A549 (cell line): ENCODE measurements around the gene UFC1.

Source experiments
- BHLHE40 ChIP-seq: IDR thresholded peaks from 2 replicates; pipeline ENCODE4 v1.6.1; 2012; ENCODE audit warnings: low read depth, low read length, inconsistent platforms
- CEBPB ChIP-seq, 2 experiments: fragments of >200 bp in 1 of 2; sonication (Bioruptor Twin) in 1 of 2; formaldehyde crosslinking in 1 of 2; IDR thresholded peaks; 2 replicates each; pipeline ENCODE4 v1.6.1; 2012 to 2016
- CHD2 ChIP-seq: fragments of 150-350 bp; IDR thresholded peaks from 2 replicates; pipeline ENCODE4 v1.6.1; 2014; ENCODE audit warnings: low read length; ENCODE audit not compliant: partially characterized antibody
- CHD4 ChIP-seq: fragments of 200-600 bp; sonication (generic); IDR thresholded peaks from 2 replicates; pipeline ENCODE4 v1.6.1; 2016; ENCODE audit warnings: antibody characterized with exemption, mild to moderate bottlenecking, borderline replicate concordance
- HOXB13 ChIP-seq: fragments of 250-450 bp; sonication (Bioruptor Pico); IDR thresholded peaks from 2 replicates; pipeline ENCODE4 v1.5.0; 2020; ENCODE audit warnings: low read depth, mild to moderate bottlenecking, moderate library complexity
- NR3C1 ChIP-seq: fragments of >200 bp; sonication (Bioruptor Twin); formaldehyde crosslinking; IDR thresholded peaks from 3 replicates; pipeline ENCODE4 v1.6.1; 2017
- POLR2A ChIP-seq: IDR thresholded peaks from 2 replicates; pipeline ENCODE4 v1.6.1; 2012; ENCODE audit warnings: mild to moderate bottlenecking, low read length
- POLR2AphosphoS2 ChIP-seq: conservative IDR thresholded peaks from 2 replicates; pipeline ENCODE4 v1.6.1; 2012; ENCODE audit warnings: low read length, improper control_type of control experiment, inconsistent platforms
- RCOR1 ChIP-seq: fragments of 150-350 bp; IDR thresholded peaks from 2 replicates; pipeline ENCODE4 v1.6.1; 2014; ENCODE audit warnings: antibody characterized with exemption, low read length, low read depth
- TF ChIP-seq, protein P1 (sequence below): fragments of >200 bp; sonication (Bioruptor Twin); formaldehyde crosslinking; IDR thresholded peaks from 3 replicates; pipeline ENCODE4 v1.5.1; 2016
- TF ChIP-seq, protein P2 (sequence below): fragments of 150-350 bp; IDR thresholded peaks from 2 replicates; pipeline ENCODE4 v1.6.1; 2014; ENCODE audit warnings: low read depth, mild to moderate bottlenecking, low read length
- TF ChIP-seq, protein P3 (sequence below): fragments of 450-650 bp; IDR thresholded peaks from 2 replicates; pipeline ENCODE4 v1.6.1; 2014; ENCODE audit warnings: antibody characterized with exemption
- TF ChIP-seq, protein P4 (sequence below): IDR thresholded peaks from 2 replicates; pipeline ENCODE4 v1.6.1; 2012

DNA sequence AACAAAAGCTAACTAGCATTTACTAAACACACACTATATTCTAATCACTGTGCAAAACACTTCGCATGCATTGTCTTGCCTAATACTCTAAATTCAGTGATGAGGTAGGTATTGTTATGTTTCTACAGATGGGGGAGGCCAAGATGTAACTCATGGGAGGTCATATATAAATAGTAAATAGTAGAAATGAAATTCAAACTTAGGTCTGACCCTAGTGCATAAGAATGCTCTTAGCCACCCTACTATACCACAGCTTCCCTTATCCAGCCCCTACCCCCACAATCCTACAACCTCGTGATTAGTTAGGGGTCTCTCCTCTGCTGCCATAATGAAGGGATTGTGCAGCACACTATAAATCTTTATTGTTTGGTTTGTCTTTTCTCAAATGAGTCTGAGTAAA lies 39.2 kb upstream of the UFC1 start:
- TF ChIP-seq, protein P1, sequence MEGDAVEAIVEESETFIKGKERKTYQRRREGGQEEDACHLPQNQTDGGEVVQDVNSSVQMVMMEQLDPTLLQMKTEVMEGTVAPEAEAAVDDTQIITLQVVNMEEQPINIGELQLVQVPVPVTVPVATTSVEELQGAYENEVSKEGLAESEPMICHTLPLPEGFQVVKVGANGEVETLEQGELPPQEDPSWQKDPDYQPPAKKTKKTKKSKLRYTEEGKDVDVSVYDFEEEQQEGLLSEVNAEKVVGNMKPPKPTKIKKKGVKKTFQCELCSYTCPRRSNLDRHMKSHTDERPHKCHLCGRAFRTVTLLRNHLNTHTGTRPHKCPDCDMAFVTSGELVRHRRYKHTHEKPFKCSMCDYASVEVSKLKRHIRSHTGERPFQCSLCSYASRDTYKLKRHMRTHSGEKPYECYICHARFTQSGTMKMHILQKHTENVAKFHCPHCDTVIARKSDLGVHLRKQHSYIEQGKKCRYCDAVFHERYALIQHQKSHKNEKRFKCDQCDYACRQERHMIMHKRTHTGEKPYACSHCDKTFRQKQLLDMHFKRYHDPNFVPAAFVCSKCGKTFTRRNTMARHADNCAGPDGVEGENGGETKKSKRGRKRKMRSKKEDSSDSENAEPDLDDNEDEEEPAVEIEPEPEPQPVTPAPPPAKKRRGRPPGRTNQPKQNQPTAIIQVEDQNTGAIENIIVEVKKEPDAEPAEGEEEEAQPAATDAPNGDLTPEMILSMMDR, result no peak
- TF ChIP-seq POLR2A (no peak), CHD4 (no peak), POLR2AphosphoS2 (no peak), NR3C1 (no peak), CHD2 (no peak), HOXB13 (CRISPR knock-in tag) (no peak), RCOR1 (no peak), BHLHE40 (no peak), CEBPB (IDR thresholded peaks at IDR 0.05) (no peak)
- TF ChIP-seq, protein P2, sequence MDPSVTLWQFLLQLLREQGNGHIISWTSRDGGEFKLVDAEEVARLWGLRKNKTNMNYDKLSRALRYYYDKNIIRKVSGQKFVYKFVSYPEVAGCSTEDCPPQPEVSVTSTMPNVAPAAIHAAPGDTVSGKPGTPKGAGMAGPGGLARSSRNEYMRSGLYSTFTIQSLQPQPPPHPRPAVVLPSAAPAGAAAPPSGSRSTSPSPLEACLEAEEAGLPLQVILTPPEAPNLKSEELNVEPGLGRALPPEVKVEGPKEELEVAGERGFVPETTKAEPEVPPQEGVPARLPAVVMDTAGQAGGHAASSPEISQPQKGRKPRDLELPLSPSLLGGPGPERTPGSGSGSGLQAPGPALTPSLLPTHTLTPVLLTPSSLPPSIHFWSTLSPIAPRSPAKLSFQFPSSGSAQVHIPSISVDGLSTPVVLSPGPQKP, result no peak
- TF ChIP-seq, protein P3, sequence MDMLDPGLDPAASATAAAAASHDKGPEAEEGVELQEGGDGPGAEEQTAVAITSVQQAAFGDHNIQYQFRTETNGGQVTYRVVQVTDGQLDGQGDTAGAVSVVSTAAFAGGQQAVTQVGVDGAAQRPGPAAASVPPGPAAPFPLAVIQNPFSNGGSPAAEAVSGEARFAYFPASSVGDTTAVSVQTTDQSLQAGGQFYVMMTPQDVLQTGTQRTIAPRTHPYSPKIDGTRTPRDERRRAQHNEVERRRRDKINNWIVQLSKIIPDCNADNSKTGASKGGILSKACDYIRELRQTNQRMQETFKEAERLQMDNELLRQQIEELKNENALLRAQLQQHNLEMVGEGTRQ, result no peak
- TF ChIP-seq, protein P4, sequence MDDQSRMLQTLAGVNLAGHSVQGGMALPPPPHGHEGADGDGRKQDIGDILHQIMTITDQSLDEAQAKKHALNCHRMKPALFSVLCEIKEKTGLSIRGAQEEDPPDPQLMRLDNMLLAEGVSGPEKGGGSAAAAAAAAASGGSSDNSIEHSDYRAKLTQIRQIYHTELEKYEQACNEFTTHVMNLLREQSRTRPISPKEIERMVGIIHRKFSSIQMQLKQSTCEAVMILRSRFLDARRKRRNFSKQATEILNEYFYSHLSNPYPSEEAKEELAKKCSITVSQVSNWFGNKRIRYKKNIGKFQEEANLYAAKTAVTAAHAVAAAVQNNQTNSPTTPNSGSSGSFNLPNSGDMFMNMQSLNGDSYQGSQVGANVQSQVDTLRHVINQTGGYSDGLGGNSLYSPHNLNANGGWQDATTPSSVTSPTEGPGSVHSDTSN, result no peak
